ENCODE measurements around the gene RBMS3. TPM values are rescaled to one million over a fixed set of nuclear protein-coding genes. Genes with fewer than 3 reads are reported as not detected.

Gene RBMS3
- total RNA-seq, 2 donors from 2014 or later: 2.8 to 9.6 TPM

DNA sequence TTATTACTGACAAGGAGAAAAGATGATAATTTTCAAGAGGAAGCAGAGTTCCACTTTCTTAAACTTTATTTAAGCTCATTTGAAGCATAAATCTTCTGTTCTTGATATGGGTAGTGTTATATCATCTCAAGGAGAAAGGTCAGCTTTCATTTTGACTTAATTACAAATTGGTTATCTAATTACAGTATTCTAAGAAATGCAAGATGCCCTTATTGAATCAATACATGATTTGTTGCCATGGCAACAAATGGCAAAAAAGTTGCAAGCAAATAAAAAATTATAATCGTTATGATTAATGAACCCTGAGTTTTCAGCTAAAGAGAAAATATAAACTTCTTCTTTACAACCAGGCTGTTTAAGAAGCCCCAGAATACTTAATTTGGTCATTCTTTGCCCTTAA, 622.7 kb downstream of the RBMS3 start:
- H3K4me1 ChIP-seq: no peaks in the 10 kb centered on the region
- no peaks in the 10 kb centered on the region for H3K36me3 ChIP-seq
- H3K4me3 ChIP-seq: no peak overlapping the region
- DNase-seq: no peak
- H3K27ac ChIP-seq: no peak overlapping the region
- H3K9me3 ChIP-seq: no peaks in the 10 kb centered on the region
- H3K27me3 ChIP-seq: no peaks in the 10 kb centered on the region
- intact Hi-C loops (cut with DNase I): no loop called here
- H3K9ac ChIP-seq (ENCODE audit: low read depth in 2 of 2, low read length in 2 of 2): no peak overlapping the region
- TF ChIP-seq CTCF (IDR thresholded peaks at IDR 0.05): no peak

- intact Hi-C loops (cut with DNase I): no loop called here
- H3K9ac ChIP-seq (ENCODE audit: low read depth in 2 of 2, low read length in 2 of 2): no peak overlapping the region
- H3K4me1 ChIP-seq: no peaks in the 10 kb centered on the region
- no peaks in the 10 kb centered on the region for H3K9me3 ChIP-seq
- no peak overlapping the region for H3K27ac ChIP-seq
- no peaks in the 10 kb centered on the region for H3K36me3 ChIP-seq
- TF ChIP-seq CTCF (IDR thresholded peaks at IDR 0.05): no peak
- DNase-seq: no peak
- H3K4me3 ChIP-seq: no peak overlapping the region
- H3K27me3 ChIP-seq: no peaks in the 10 kb centered on the region
Observed at GRCh38 chr3:29906906-29907305, 626.0 kb downstream of the RBMS3 start.

DNA sequence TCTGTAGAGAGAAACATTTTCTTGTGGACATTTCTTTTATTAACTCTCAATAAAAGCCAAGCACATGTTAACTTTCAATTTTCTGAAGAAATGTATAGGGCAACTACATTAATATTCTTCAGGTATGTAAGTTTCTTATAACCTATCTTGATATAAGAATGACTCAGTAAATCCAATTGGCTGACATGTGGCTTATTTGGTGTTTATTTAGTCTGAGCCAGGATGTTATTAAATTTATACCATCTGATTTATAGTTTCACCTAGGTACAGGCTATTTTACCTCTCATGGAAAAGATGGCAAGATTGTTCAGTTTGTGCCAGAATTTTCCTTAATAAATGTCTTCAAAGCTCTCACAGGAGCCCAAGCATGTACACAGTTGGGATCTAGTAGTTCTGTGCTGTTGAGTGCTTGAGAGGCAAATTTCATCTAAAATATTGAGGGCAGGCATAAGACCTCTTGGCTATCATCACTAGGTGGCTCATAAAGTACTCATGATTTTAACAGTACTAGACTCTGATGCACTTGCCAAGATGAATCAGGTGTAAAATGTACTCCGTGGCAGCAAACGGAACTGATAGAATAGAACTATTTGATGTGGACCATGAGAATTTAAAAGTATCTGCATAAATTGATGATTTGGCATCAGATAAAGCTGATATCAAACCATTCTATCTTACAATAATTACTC, 631.9 kb downstream of the RBMS3 start:
- intact Hi-C loops (cut with DNase I): no loop called here
- DNase-seq: no peak
- TF ChIP-seq CTCF (IDR thresholded peaks at IDR 0.05): no peak

GRCh38 chr3:29914861-29915524, 634.1 kb downstream of the RBMS3 start:
- no peaks in the 10 kb centered on the region for H3K36me3 ChIP-seq
- no peak overlapping the region for H3K27ac ChIP-seq
- no peaks in the 10 kb centered on the region for H3K27me3 ChIP-seq
- no peak overlapping the region for H3K4me3 ChIP-seq
- TF ChIP-seq CTCF (IDR thresholded peaks at IDR 0.05): no peak
- intact Hi-C loops (cut with DNase I): no loop called here
- H3K4me1 ChIP-seq: no peaks in the 10 kb centered on the region
- no peak for DNase-seq
- H3K9me3 ChIP-seq: no peaks in the 10 kb centered on the region
- H3K9ac ChIP-seq (ENCODE audit: low read depth in 2 of 2, low read length in 2 of 2): no peak overlapping the region

More for the DNA sequence above, 631.9 kb downstream of the RBMS3 start:
- H3K27ac ChIP-seq: no peak overlapping the region
- no peaks in the 10 kb centered on the region for H3K4me1 ChIP-seq
- H3K27me3 ChIP-seq: no peaks in the 10 kb centered on the region
- H3K9me3 ChIP-seq: no peaks in the 10 kb centered on the region
- no peak overlapping the region for H3K9ac ChIP-seq (ENCODE audit: low read depth in 2 of 2, low read length in 2 of 2)
- no peak overlapping the region for H3K4me3 ChIP-seq
- H3K36me3 ChIP-seq: no peaks in the 10 kb centered on the region

- no peaks in the 10 kb centered on the region for H3K9me3 ChIP-seq
- H3K36me3 ChIP-seq: no peaks in the 10 kb centered on the region
- H3K4me1 ChIP-seq: no peaks in the 10 kb centered on the region
- H3K9ac ChIP-seq (ENCODE audit: low read depth in 2 of 2, low read length in 2 of 2): no peak overlapping the region
- intact Hi-C loops (cut with DNase I): no loop called here
- TF ChIP-seq CTCF (IDR thresholded peaks at IDR 0.05): no peak
- DNase-seq: no peak
- no peaks in the 10 kb centered on the region for H3K27me3 ChIP-seq
- H3K27ac ChIP-seq: no peak overlapping the region
- no peak overlapping the region for H3K4me3 ChIP-seq
Observed at GRCh38 chr3:29919571-29919970, 638.7 kb downstream of the RBMS3 start.

All from colonic mucosa (tissue), 4 donors.